ENCODE results near the gene RAB37.

Gene RAB37

GRCh38 chr17:74728702-74729075 lies 8.4 kb upstream of the RAB37 start:
- no peak for TF ChIP-seq GLIS3 (CRISPR knock-in tag; IDR thresholded peaks at IDR 0.05)
- no peak for TF ChIP-seq ZNF565 (CRISPR knock-in tag; conservative IDR thresholded peaks at IDR 0.05; ENCODE audit: low read depth)
- no peak for TF ChIP-seq RARB (CRISPR knock-in tag; IDR thresholded peaks at IDR 0.05)
- no peak for TF ChIP-seq TOX (CRISPR knock-in tag; IDR thresholded peaks at IDR 0.05; ENCODE audit: borderline replicate concordance)
- no peak for TF ChIP-seq POU6F1 (CRISPR knock-in tag; IDR thresholded peaks at IDR 0.05; ENCODE audit: borderline replicate concordance, low read depth)
- no peak for TF ChIP-seq TSHZ2 (CRISPR knock-in tag; IDR thresholded peaks at IDR 0.05)
- no peak for TF ChIP-seq PPARA (CRISPR knock-in tag; IDR thresholded peaks at IDR 0.05; ENCODE audit: borderline replicate concordance)
- TF ChIP-seq SNAI2 (CRISPR knock-in tag; IDR thresholded peaks at IDR 0.05) = no peak
- no peak for TF ChIP-seq CSRNP3 (CRISPR knock-in tag; IDR thresholded peaks at IDR 0.05)
- no peak for ATAC-seq

- no peak for ATAC-seq
These were observed 7.7 kb upstream of the RAB37 start for GRCh38 chr17:74729368-74729767.

GRCh38 chr17:74729866-74730265 lies 7.2 kb upstream of the RAB37 start:
- ATAC-seq = no peak
- TF ChIP-seq CSDC2 (CRISPR knock-in tag; IDR thresholded peaks at IDR 0.05) (no peak), ZFP30 (CRISPR knock-in tag; IDR thresholded peaks at IDR 0.05) (no peak), BACH2 (CRISPR knock-in tag; IDR thresholded peaks at IDR 0.05; ENCODE audit: borderline replicate concordance) (no peak), GLIS3 (CRISPR knock-in tag; IDR thresholded peaks at IDR 0.05) (no peak), TSHZ2 (CRISPR knock-in tag; IDR thresholded peaks at IDR 0.05) (no peak), ZNF8 (CRISPR knock-in tag; IDR thresholded peaks at IDR 0.05) (no peak), OSR1 (CRISPR knock-in tag; IDR thresholded peaks at IDR 0.05) (no peak), ZC3H10 (CRISPR knock-in tag; IDR thresholded peaks at IDR 0.05) (no peak), ZNF70 (CRISPR knock-in tag; IDR thresholded peaks at IDR 0.05) (no peak), ZNF565 (CRISPR knock-in tag; conservative IDR thresholded peaks at IDR 0.05; ENCODE audit: low read depth) (no peak), PATZ1 (CRISPR knock-in tag; IDR thresholded peaks at IDR 0.05; ENCODE audit: borderline replicate concordance) (no peak), SNAI2 (CRISPR knock-in tag; IDR thresholded peaks at IDR 0.05) (no peak), ARNTL (CRISPR knock-in tag; IDR thresholded peaks at IDR 0.05; ENCODE audit: borderline replicate concordance, low read depth) (no peak)

More at GRCh38 chr17:74729368-74729767, 7.7 kb upstream of the RAB37 start:
- TF ChIP-seq ESRRG (CRISPR knock-in tag; IDR thresholded peaks at IDR 0.05) = no peak
- TF ChIP-seq PPARA (CRISPR knock-in tag; IDR thresholded peaks at IDR 0.05; ENCODE audit: borderline replicate concordance) = no peak
- TF ChIP-seq ARNTL (CRISPR knock-in tag; IDR thresholded peaks at IDR 0.05; ENCODE audit: borderline replicate concordance, low read depth) = no peak
